Hepatic stellate cell (primary cell): Measurements from ENCODE around the gene PSAP.
A peak's percentile ranks its signal among the peaks of the same experiment; 100 is the strongest.
"Not testable (repeated sequence)": the region's sequence is repeated elsewhere in the genome, so short reads cannot be mapped to it uniquely, and the experiment has no call there.

ENCODE experiments used
- DNase-seq: peaks from one replicate; pipeline ENCODE4 v3.0.0; 2011; ENCODE audit warnings: low spot score

PSAP gene

GRCh38 chr10:71873582-71874211 is 22.6 kb upstream of the PSAP start:
- no peak for DNase-seq

GRCh38 chr10:71869601-71870000 is 18.6 kb upstream of the PSAP start:
- not testable (repeated sequence) for DNase-seq

GRCh38 chr10:71868192-71868697 is 17.2 kb upstream of the PSAP start:
- DNase-seq, result peak; percentile 84

GRCh38 chr10:71865561-71866041 is 14.6 kb upstream of the PSAP start:
- DNase-seq, result no peak

- no peak for DNase-seq
Observed at GRCh38 chr10:71864911-71865361, 13.9 kb upstream of the PSAP start.

GRCh38 chr10:71863203-71863602 is 12.2 kb upstream of the PSAP start:
- DNase-seq, result no peak

- DNase-seq, result peak; percentile 95
Observed at GRCh38 chr10:71860243-71861029, 9.4 kb upstream of the PSAP start.

GRCh38 chr10:71857934-71858890 is 7.2 kb upstream of the PSAP start:
- DNase-seq, result no peak

GRCh38 chr10:71856619-71857018 is 5.6 kb upstream of the PSAP start:
- DNase-seq, result no peak

GRCh38 chr10:71854031-71854430 is 3.0 kb upstream of the PSAP start:
- no peak for DNase-seq

GRCh38 chr10:71852355-71852937 is 1.4 kb upstream of the PSAP start:
- no peak for DNase-seq

GRCh38 chr10:71851465-71852095 is 529 bp upstream of the PSAP start:
- DNase-seq, result not testable (repeated sequence)

GRCh38 chr10:71850021-71850742 is 869 bp downstream of the PSAP start:
- DNase-seq, result no peak

- no peak for DNase-seq
Observed at GRCh38 chr10:71849461-71849908, 1.6 kb downstream of the PSAP start.

- DNase-seq, result no peak
Observed at GRCh38 chr10:71848325-71849275, 2.5 kb downstream of the PSAP start.

- no peak for DNase-seq
Observed at GRCh38 chr10:71847418-71847817, 3.6 kb downstream of the PSAP start.

GRCh38 chr10:71846816-71847215 is 4.2 kb downstream of the PSAP start:
- no peak for DNase-seq

GRCh38 chr10:71845410-71846405 is 5.3 kb downstream of the PSAP start:
- no peak for DNase-seq
